ENCODE results near the gene TLCD3B.
"Not testable (repeated sequence)": the region's sequence is repeated elsewhere in the genome, so short reads cannot be mapped to it uniquely, and the experiment has no call there.

DNA sequence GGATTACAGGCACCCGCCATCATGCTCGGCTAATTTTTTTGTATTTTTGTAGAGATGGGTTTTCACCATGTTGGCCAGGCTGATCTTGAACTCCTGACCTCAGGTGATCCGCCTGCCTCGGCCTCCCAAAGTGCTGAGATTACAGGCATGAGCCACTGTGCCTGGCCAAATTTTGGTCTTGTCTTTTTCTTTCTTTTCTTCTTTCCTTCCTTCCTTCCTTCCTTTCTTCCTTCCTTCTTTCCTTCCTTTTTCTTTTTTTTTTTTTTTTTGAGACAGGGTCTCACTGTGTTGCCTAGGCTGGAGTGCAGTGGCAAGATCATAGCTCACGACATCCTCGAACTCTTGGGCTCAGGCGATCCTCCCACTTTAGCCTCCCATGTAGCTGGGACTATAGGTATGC, 15.6 kb downstream of the TLCD3B start:
- TF ChIP-seq CTCF (IDR thresholded peaks at IDR 0.05 in 4 of 5, conservative IDR thresholded peaks at IDR 0.05 in 1 of 5); POLR2A (IDR thresholded peaks at IDR 0.05): not testable (repeated sequence)

All from gastrocnemius medialis (tissue), 4 donors.